Mesenchymal stem cell (in vitro differentiated cells and primary cell): ENCODE measurements around the gene XIRP2.

Experiments used
- DNase-seq: peaks from one replicate; pipeline ENCODE4 v3.0.0-alpha.2; 2013
- H2AFZ ChIP-seq: one replicate; pipeline ENCODE4 v1.6.1; 2013; ENCODE audit warnings: low read depth, mild to moderate bottlenecking, control low read depth, inconsistent platforms, low read length, moderate library complexity
- H2AK5ac ChIP-seq: 2 replicates; pipeline ENCODE4 v1.6.1; 2013; ENCODE audit warnings: low read length, moderate library complexity, mild to moderate bottlenecking, inconsistent platforms; ENCODE audit not compliant: severe bottlenecking
- H2BK120ac ChIP-seq: one replicate; pipeline ENCODE4 v1.6.1; 2013; ENCODE audit warnings: low read depth, mild to moderate bottlenecking, inconsistent platforms, low read length, moderate library complexity
- H2BK12ac ChIP-seq, 2 experiments: one replicate each; pipeline ENCODE4 v1.6.1; 2013; ENCODE audit warnings: inconsistent platforms in 2 of 2, low read length in 2 of 2, mild to moderate bottlenecking in 2 of 2, moderate library complexity in 2 of 2, control low read depth in 1 of 2
- H2BK15ac ChIP-seq: one replicate; pipeline ENCODE4 v1.6.1; 2013; ENCODE audit warnings: mild to moderate bottlenecking, low read depth, inconsistent platforms; ENCODE audit not compliant: poor library complexity, severe bottlenecking
- H2BK5ac ChIP-seq: 2 replicates; pipeline ENCODE4 v1.6.1; 2013; ENCODE audit warnings: low read depth, mild to moderate bottlenecking, low read length, control low read depth, inconsistent platforms; ENCODE audit not compliant: poor library complexity, severe bottlenecking
- H3K14ac ChIP-seq, 2 experiments: one replicate each; pipeline ENCODE4 v1.6.1; 2013; ENCODE audit warnings: inconsistent platforms in 2 of 2, low read length in 2 of 2, control low read depth in 1 of 2, mild to moderate bottlenecking in 1 of 2, moderate library complexity in 1 of 2
- H3K18ac ChIP-seq, 2 experiments: one replicate each; pipeline ENCODE4 v1.6.1; 2013; ENCODE audit warnings: inconsistent platforms in 2 of 2, low read length in 2 of 2, control low read depth in 1 of 2, low read depth in 1 of 2, mild to moderate bottlenecking in 1 of 2
- H3K23ac ChIP-seq, 2 experiments: one replicate each; pipeline ENCODE4 v1.6.1; 2013; ENCODE audit warnings: inconsistent platforms in 2 of 2, low read length in 2 of 2, mild to moderate bottlenecking in 2 of 2, moderate library complexity in 2 of 2, control low read depth in 1 of 2
- H3K27ac ChIP-seq: 2 replicates; pipeline ENCODE4 v1.5.1; 2013; ENCODE audit warnings: mild to moderate bottlenecking, moderate library complexity, low read length, control low read depth, inconsistent platforms; ENCODE audit not compliant: poor library complexity, severe bottlenecking
- H3K27me3 ChIP-seq, 2 experiments: 2 replicates each; pipeline versions ENCODE4 v1.6.1 to v1.7.0; 2013; ENCODE audit warnings: low read length in 2 of 2, mild to moderate bottlenecking in 2 of 2, moderate library complexity in 2 of 2, control low read depth in 1 of 2, inconsistent platforms in 1 of 2; ENCODE audit not compliant: control insufficient read depth in 1 of 2, insufficient read depth in 1 of 2
- H3K36me3 ChIP-seq, 2 experiments: 2 replicates each; pipeline versions ENCODE4 v1.6.1 to v1.7.0; 2013; ENCODE audit warnings: low read length in 2 of 2, control low read depth in 1 of 2, inconsistent platforms in 1 of 2, low read depth in 1 of 2, mild to moderate bottlenecking in 1 of 2; ENCODE audit not compliant: insufficient read depth in 2 of 2, control insufficient read depth in 1 of 2
- H3K4ac ChIP-seq, 2 experiments: one replicate each; pipeline ENCODE4 v1.6.1; 2013; ENCODE audit warnings: inconsistent platforms in 2 of 2, low read length in 2 of 2, mild to moderate bottlenecking in 2 of 2, moderate library complexity in 2 of 2, control low read depth in 1 of 2, low read depth in 1 of 2
- H3K4me1 ChIP-seq: 2 replicates; pipeline ENCODE4 v1.6.1; 2013; ENCODE audit warnings: low read depth, low read length, control low read depth; ENCODE audit not compliant: control insufficient read depth, insufficient read depth
- H3K4me2 ChIP-seq: 2 replicates; pipeline ENCODE4 v1.6.1; 2013; ENCODE audit warnings: low read length, mild to moderate bottlenecking, inconsistent platforms; ENCODE audit not compliant: poor library complexity, severe bottlenecking
- H3K4me3 ChIP-seq, 2 experiments: 2 replicates each; pipeline versions ENCODE4 v1.5.1 to v1.7.0; 2013; ENCODE audit warnings: low read length in 2 of 2, mild to moderate bottlenecking in 2 of 2, control low read depth in 1 of 2, low read depth in 1 of 2; ENCODE audit not compliant: insufficient read depth in 1 of 2
- H3K79me1 ChIP-seq: replicated peaks from 2 replicates; pipeline ENCODE4 v1.6.1; 2013; ENCODE audit warnings: mild to moderate bottlenecking, control low read depth, low read length, inconsistent platforms; ENCODE audit not compliant: poor library complexity, severe bottlenecking
- H3K9ac ChIP-seq: 2 replicates; pipeline ENCODE4 v1.7.0; 2013; ENCODE audit warnings: mild to moderate bottlenecking, low read length, moderate library complexity
- H3K9me3 ChIP-seq: 2 replicates; pipeline ENCODE4 v1.7.0; 2013; ENCODE audit warnings: mild to moderate bottlenecking, low read length; ENCODE audit not compliant: control insufficient read depth
- H4K8ac ChIP-seq: one replicate; pipeline ENCODE4 v1.6.1; 2013; ENCODE audit warnings: inconsistent platforms, mild to moderate bottlenecking, low read length, moderate library complexity
- H4K91ac ChIP-seq: one replicate; pipeline ENCODE4 v1.6.1; 2013; ENCODE audit warnings: mild to moderate bottlenecking, low read length, inconsistent platforms
- WGBS: methylation state at CpG from one replicate; pipeline ENCODE4 v1.1.7; 2013; ENCODE audit warnings: mixed read lengths; 5-methylcytosine and 5-hydroxymethylcytosine counted together

XIRP2 gene

GRCh38 chr2:166959556-166959955 lies 71.3 kb downstream of the XIRP2 start:
- no CpG with 5 or more reads among the region's 1 CpG for WGBS
- H2AK5ac ChIP-seq: no peak overlapping the region
- no peak overlapping the region for H4K91ac ChIP-seq
- H3K9ac ChIP-seq: no peak overlapping the region
- no peaks in the 10 kb centered on the region for H3K4me1 ChIP-seq
- DNase-seq: no peak
- H2BK12ac ChIP-seq: no peak overlapping the region
- H3K4me2 ChIP-seq: no peak overlapping the region
- no peak overlapping the region for H2BK15ac ChIP-seq
- H3K36me3 ChIP-seq: no peaks in the 10 kb centered on the region
- no peak overlapping the region for H3K4me3 ChIP-seq
- H3K4ac ChIP-seq: no peak overlapping the region
- H2BK120ac ChIP-seq: no peak overlapping the region
- H3K14ac ChIP-seq: no peak overlapping the region
- H3K9me3 ChIP-seq: peaks cover 2% of the 10 kb centered on the region
- no peak overlapping the region for H3K18ac ChIP-seq
- no peak overlapping the region for H4K8ac ChIP-seq
- H3K27me3 ChIP-seq: no peaks in the 10 kb centered on the region
- no peak overlapping the region for H3K27ac ChIP-seq
- no peak overlapping the region for H2AFZ ChIP-seq
- no peaks in the 10 kb centered on the region for H3K79me1 ChIP-seq
- H3K23ac ChIP-seq: no peak overlapping the region
- H2BK5ac ChIP-seq: no peak overlapping the region

GRCh38 chr2:166960702-166961270 lies 72.5 kb downstream of the XIRP2 start:
- Histone ChIP-seq H3K23ac (no peak overlapping the region), H3K9ac (no peak overlapping the region), H3K4me2 (no peak overlapping the region), H3K4me3 (no peak overlapping the region), H3K18ac (no peak overlapping the region), H3K14ac (no peak overlapping the region), H3K36me3 (no peaks in the 10 kb centered on the region), H2BK5ac (peak overlapping the region; percentile 51), H2BK120ac (no peak overlapping the region), H2BK12ac (no peak overlapping the region), H4K8ac (no peak overlapping the region), H2AFZ (no peak overlapping the region), H4K91ac (no peak overlapping the region), H3K79me1 (no peaks in the 10 kb centered on the region), H3K27me3 (no peaks in the 10 kb centered on the region), H3K4ac (no peak overlapping the region), H2AK5ac (no peak overlapping the region), H3K4me1 (no peaks in the 10 kb centered on the region), H2BK15ac (no peak overlapping the region), H3K9me3 (no peaks in the 10 kb centered on the region), H3K27ac (no peak overlapping the region)
- WGBS: 94% methylated on average over 2 of the region's 2 CpGs
- DNase-seq: no peak

GRCh38 chr2:166961933-166962332 lies 73.7 kb downstream of the XIRP2 start:
- no peaks in the 10 kb centered on the region for H3K36me3 ChIP-seq
- H2AK5ac ChIP-seq: no peak overlapping the region
- no peak overlapping the region for H3K4ac ChIP-seq
- no peak overlapping the region for H3K9ac ChIP-seq
- H3K9me3 ChIP-seq: peaks cover 3% of the 10 kb centered on the region
- H3K14ac ChIP-seq: no peak overlapping the region
- no peak overlapping the region for H2AFZ ChIP-seq
- no peak overlapping the region for H2BK120ac ChIP-seq
- no peak overlapping the region for H3K27ac ChIP-seq
- no peaks in the 10 kb centered on the region for H3K79me1 ChIP-seq
- H3K18ac ChIP-seq: no peak overlapping the region
- no peak overlapping the region for H4K91ac ChIP-seq
- no peak overlapping the region for H3K4me3 ChIP-seq
- H4K8ac ChIP-seq: no peak overlapping the region
- no peak for DNase-seq
- H3K27me3 ChIP-seq: no peaks in the 10 kb centered on the region
- H3K23ac ChIP-seq: no peak overlapping the region
- 100% methylated on average over 1 of the region's 1 CpG for WGBS
- H2BK5ac ChIP-seq: no peak overlapping the region
- no peaks in the 10 kb centered on the region for H3K4me1 ChIP-seq
- H3K4me2 ChIP-seq: no peak overlapping the region
- H2BK12ac ChIP-seq: no peak overlapping the region
- H2BK15ac ChIP-seq: no peak overlapping the region

GRCh38 chr2:166969486-166969885 lies 81.2 kb downstream of the XIRP2 start:
- H2BK15ac ChIP-seq: no peak overlapping the region
- no peak overlapping the region for H2BK120ac ChIP-seq
- no peak overlapping the region for H3K4me3 ChIP-seq
- no peak overlapping the region for H2AK5ac ChIP-seq
- no peaks in the 10 kb centered on the region for H3K36me3 ChIP-seq
- peaks cover 10% of the 10 kb centered on the region for H3K9me3 ChIP-seq
- no peak overlapping the region for H4K8ac ChIP-seq
- H3K27me3 ChIP-seq: no peaks in the 10 kb centered on the region
- H3K4me1 ChIP-seq: no peaks in the 10 kb centered on the region
- no peak overlapping the region for H3K4ac ChIP-seq
- no peak overlapping the region for H2BK12ac ChIP-seq
- no peak overlapping the region for H3K9ac ChIP-seq
- no peak overlapping the region for H3K27ac ChIP-seq
- H2BK5ac ChIP-seq: no peak overlapping the region
- no CpG with 5 or more reads among the region's 2 CpGs for WGBS
- no peak overlapping the region for H3K4me2 ChIP-seq
- H3K79me1 ChIP-seq: no peaks in the 10 kb centered on the region
- no peak overlapping the region for H3K14ac ChIP-seq
- no peak overlapping the region for H3K23ac ChIP-seq
- no peak for DNase-seq
- H2AFZ ChIP-seq: no peak overlapping the region
- no peak overlapping the region for H4K91ac ChIP-seq
- H3K18ac ChIP-seq: no peak overlapping the region
